Measurements from ENCODE around the gene DEPP1.

Gene DEPP1

GRCh38 chr10:44939691-44940401 lies 38.8 kb downstream of the DEPP1 start:
- no peaks in the 10 kb centered on the region for H3K9me3 ChIP-seq (ENCODE audit: control insufficient read depth, low read length)
- H3K27me3 ChIP-seq (ENCODE audit: control insufficient read depth, insufficient read depth, low read length): no peaks in the 10 kb centered on the region
- no peaks in the 10 kb centered on the region for H3K4me1 ChIP-seq
- H3K4me3 ChIP-seq (ENCODE audit: low read depth, low read length): no peak overlapping the region
- no peak overlapping the region for H3K27ac ChIP-seq
- no peaks in the 10 kb centered on the region for H3K36me3 ChIP-seq (ENCODE audit: control insufficient read depth, insufficient read depth, low read length)
- no peak overlapping the region for H3K9ac ChIP-seq
- H3K4me2 ChIP-seq (ENCODE audit: low read length): no peak overlapping the region
- no peak for TF ChIP-seq CTCF (IDR thresholded peaks at IDR 0.05)
- H3K79me2 ChIP-seq: no peaks in the 10 kb centered on the region
- H2AFZ ChIP-seq: no peak overlapping the region

GRCh38 chr10:44938956-44939355 lies 39.7 kb downstream of the DEPP1 start:
- H3K27ac ChIP-seq: no peak overlapping the region
- H2AFZ ChIP-seq: no peak overlapping the region
- no peaks in the 10 kb centered on the region for H3K27me3 ChIP-seq (ENCODE audit: control insufficient read depth, insufficient read depth, low read length)
- H3K4me1 ChIP-seq: no peaks in the 10 kb centered on the region
- H3K9me3 ChIP-seq (ENCODE audit: control insufficient read depth, low read length): no peaks in the 10 kb centered on the region
- no peaks in the 10 kb centered on the region for H3K79me2 ChIP-seq
- H3K4me3 ChIP-seq (ENCODE audit: low read depth, low read length): no peak overlapping the region
- no peak overlapping the region for H3K4me2 ChIP-seq (ENCODE audit: low read length)
- H3K36me3 ChIP-seq (ENCODE audit: control insufficient read depth, insufficient read depth, low read length): no peaks in the 10 kb centered on the region
- H3K9ac ChIP-seq: no peak overlapping the region
- TF ChIP-seq CTCF (IDR thresholded peaks at IDR 0.05): no peak

- no peak for TF ChIP-seq CTCF (IDR thresholded peaks at IDR 0.05)
- H3K4me2 ChIP-seq (ENCODE audit: low read length): no peak overlapping the region
- H2AFZ ChIP-seq: no peak overlapping the region
- H3K27ac ChIP-seq: no peak overlapping the region
- H3K9ac ChIP-seq: no peak overlapping the region
- H3K27me3 ChIP-seq (ENCODE audit: control insufficient read depth, insufficient read depth, low read length): no peaks in the 10 kb centered on the region
- no peaks in the 10 kb centered on the region for H3K79me2 ChIP-seq
- H3K9me3 ChIP-seq (ENCODE audit: control insufficient read depth, low read length): no peaks in the 10 kb centered on the region
- H3K36me3 ChIP-seq (ENCODE audit: control insufficient read depth, insufficient read depth, low read length): no peaks in the 10 kb centered on the region
- H3K4me1 ChIP-seq: no peaks in the 10 kb centered on the region
- no peak overlapping the region for H3K4me3 ChIP-seq (ENCODE audit: low read depth, low read length)
Measured at GRCh38 chr10:44937196-44938005, 41.2 kb downstream of the DEPP1 start.

- no peak for TF ChIP-seq CTCF (IDR thresholded peaks at IDR 0.05)
- H3K79me2 ChIP-seq: no peaks in the 10 kb centered on the region
- H2AFZ ChIP-seq: no peak overlapping the region
- H3K36me3 ChIP-seq (ENCODE audit: control insufficient read depth, insufficient read depth, low read length): no peaks in the 10 kb centered on the region
- no peaks in the 10 kb centered on the region for H3K27me3 ChIP-seq (ENCODE audit: control insufficient read depth, insufficient read depth, low read length)
- H3K4me2 ChIP-seq (ENCODE audit: low read length): no peak overlapping the region
- no peak overlapping the region for H3K27ac ChIP-seq
- H3K4me3 ChIP-seq (ENCODE audit: low read depth, low read length): no peak overlapping the region
- H3K9me3 ChIP-seq (ENCODE audit: control insufficient read depth, low read length): no peaks in the 10 kb centered on the region
- no peaks in the 10 kb centered on the region for H3K4me1 ChIP-seq
- H3K9ac ChIP-seq: no peak overlapping the region
Measured at GRCh38 chr10:44936314-44936975, 42.2 kb downstream of the DEPP1 start.
